Aorta (tissue), 5 donors: Measurements from ENCODE around the gene IQCB1. TPM values are rescaled to one million over a fixed set of nuclear protein-coding genes. Genes with fewer than 3 reads are reported as not detected.
"Not testable (repeated sequence)": the region's sequence is repeated elsewhere in the genome, so short reads cannot be mapped to it uniquely, and the experiment has no call there.

Experiments
- ATAC-seq: fragments of 200-7000 bp; cut with Tn5 transposase; one replicate; pipeline ENCODE4 v1.9.1; 2022; ENCODE audit warnings: moderate library complexity; ENCODE audit not compliant: low FRiP score
- DNase-seq, 2 donors: peaks; one replicate each; pipeline ENCODE4 v3.0.0-alpha.2; 2020
- H3K27ac ChIP-seq, 2 donors: one replicate each; pipeline ENCODE4 v1.5.1; 2013; ENCODE audit warnings: low read length in 2 of 2, mild to moderate bottlenecking in 2 of 2, moderate library complexity in 2 of 2, control low read depth in 1 of 2, inconsistent platforms in 1 of 2, low read depth in 1 of 2
- H3K27me3 ChIP-seq, 2 donors: one replicate each; pipeline ENCODE4 v1.6.1; 2013; ENCODE audit warnings: control low read depth in 1 of 2, low read length in 1 of 2, mild to moderate bottlenecking in 1 of 2, moderate library complexity in 1 of 2; ENCODE audit not compliant: insufficient read depth in 2 of 2, control insufficient read depth in 1 of 2
- H3K36me3 ChIP-seq, 2 donors: one replicate each; pipeline ENCODE4 v1.6.1; 2013; ENCODE audit warnings: control low read depth in 1 of 2, low read length in 1 of 2, mild to moderate bottlenecking in 1 of 2; ENCODE audit not compliant: insufficient read depth in 2 of 2, control insufficient read depth in 1 of 2
- H3K4me1 ChIP-seq, 2 donors: one replicate each; pipeline ENCODE4 v1.6.1; 2013; ENCODE audit warnings: low read length in 2 of 2, control low read depth in 1 of 2, mild to moderate bottlenecking in 1 of 2, moderate library complexity in 1 of 2; ENCODE audit not compliant: insufficient read depth in 2 of 2, control insufficient read depth in 1 of 2
- H3K4me3 ChIP-seq, 2 donors: one replicate each; pipeline ENCODE4 v1.5.1; 2013; ENCODE audit warnings: low read length in 2 of 2, control low read depth in 1 of 2, mild to moderate bottlenecking in 1 of 2
- H3K9me3 ChIP-seq: one replicate; pipeline ENCODE4 v1.6.1; 2013; ENCODE audit warnings: mild to moderate bottlenecking, low read length; ENCODE audit not compliant: control insufficient read depth
- WGBS, 2 donors: extraction: QIAGEN DNeasy Blood & Tissue Kit; methylation state at CpG; one replicate each; pipeline ENCODE4 v1.1.7; 2013; 5-methylcytosine and 5-hydroxymethylcytosine counted together
- intact Hi-C, 2 donors: fragments of 100-400 bp; cut with DNase I; formaldehyde crosslinking; loops; one replicate each; pipeline versions ENCODE4 v1.14.2 to v1.15.0; 2022
- polyA plus RNA-seq, 2 donors: library from polyadenylated mRNA; stranded (reverse); fragments of 200-250 nt; gene quantifications; one replicate each; pipeline ENCODE4 v1.2.3, GENCODE V29; 2013
- total RNA-seq, 2 donors: library from RNA; stranded (reverse); fragmentation: NEBNext Ultra II Directional; extraction: Animal tissue kit (Norgen Biotek cat#: 25700); gene quantifications; one replicate each; pipeline ENCODE4 v1.2.1, GENCODE V29; 2021
- donor health status: healthy with polysubstance abuse.
- donor health status: Bipolar disorder and iron deficiency.
- donor health status: DM: no; HTN: no; CAD: no.
- donor health status: DM: no; HTN: no; CAD: no.
- donor health status: DM: yes; HTN: yes; CAD: no.

IQCB1 gene
- total and polyA plus RNA-seq, 4 donors, result 10.9 to 20.4 (median 15.6) TPM

DNA sequence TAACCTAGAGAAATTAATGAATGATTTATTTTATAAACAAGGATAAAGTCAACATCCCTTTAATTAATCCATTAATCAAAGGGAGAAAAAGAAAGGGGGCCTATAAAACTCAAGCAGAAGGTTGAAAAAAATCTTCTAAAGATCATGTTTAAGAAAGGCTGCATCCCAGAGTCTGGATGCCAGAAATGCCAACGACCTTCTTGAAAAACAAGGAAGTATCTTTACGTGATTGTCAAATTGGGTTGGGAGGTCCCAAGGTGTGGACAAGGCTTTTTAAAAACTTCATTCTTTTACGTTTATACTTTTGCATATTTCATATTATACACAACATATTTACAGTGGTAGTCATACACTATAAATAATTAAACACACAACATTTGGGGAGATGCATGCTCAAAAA, 86.9 kb downstream of the IQCB1 start:
- WGBS, 2 donors, result 16 to 19% methylated on average over 3 of the region's 3 CpGs
- no peaks in the 10 kb centered on the region for H3K9me3 ChIP-seq
- ATAC-seq (no peak), DNase-seq (no peak)
- intact Hi-C loops, result no loop called here
- no peak overlapping the region for H3K27ac ChIP-seq
- no peaks in the 10 kb centered on the region for H3K27me3 ChIP-seq
- no peaks in the 10 kb centered on the region for H3K36me3 ChIP-seq
- peak overlapping the region; percentile 75 to 87 for H3K4me3 ChIP-seq
- H3K4me1 ChIP-seq, result peaks cover 0 to 6% of the 10 kb centered on the region in 2 donors

DNA sequence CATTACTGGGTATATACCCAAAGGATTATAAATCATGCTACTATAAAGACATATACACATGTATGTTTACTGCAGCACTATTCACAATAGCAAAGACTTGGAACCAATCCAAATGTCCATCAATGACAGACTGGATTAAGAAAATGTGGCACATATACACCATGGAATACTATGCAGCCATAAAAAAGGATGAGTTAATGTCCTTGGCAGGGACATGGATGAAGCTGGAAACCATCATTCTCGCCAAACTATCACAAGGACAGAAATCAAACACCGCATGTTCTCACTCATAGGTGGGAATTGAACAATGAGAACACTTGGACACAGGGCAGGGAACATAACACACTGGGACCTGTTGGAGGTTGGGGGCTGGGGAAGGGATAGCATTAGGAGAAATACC, 91.8 kb downstream of the IQCB1 start:
- intact Hi-C loops, H3K27me3 ChIP-seq, H3K9me3 ChIP-seq, H3K36me3 ChIP-seq, ATAC-seq, H3K27ac ChIP-seq, DNase-seq, H3K4me3 ChIP-seq, H3K4me1 ChIP-seq: not testable (repeated sequence)
- 96 to 98% methylated on average over 2 of the region's 2 CpGs for WGBS, 2 donors

DNA sequence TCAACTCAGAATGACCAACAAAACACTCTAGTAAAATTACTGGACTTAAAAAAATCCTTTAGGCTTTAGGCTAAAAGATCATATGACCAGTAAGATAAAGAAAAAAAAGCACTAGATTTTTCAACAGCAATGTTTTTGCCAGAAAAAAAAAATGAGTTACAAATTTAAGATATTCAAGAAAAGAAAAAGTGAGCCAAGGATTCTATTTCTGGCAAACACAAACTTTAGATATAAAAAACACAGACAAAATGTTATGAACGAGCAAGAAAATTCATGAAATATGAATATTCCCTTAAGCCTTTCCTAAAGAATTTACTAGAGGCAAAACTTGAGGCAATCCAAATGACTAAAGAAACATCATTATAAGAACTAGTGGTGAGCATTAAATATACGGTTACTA, 94.0 kb downstream of the IQCB1 start:
- Histone ChIP-seq H3K4me3 (no peak overlapping the region), H3K4me1 (peaks cover 3 to 5% of the 10 kb centered on the region in 2 donors), H3K27me3 (no peaks in the 10 kb centered on the region), H3K9me3 (no peaks in the 10 kb centered on the region), H3K36me3 (no peaks in the 10 kb centered on the region), H3K27ac (no peak overlapping the region)
- intact Hi-C loops, result no loop called here
- ATAC-seq (no peak), DNase-seq (no peak)
- WGBS, 2 donors, result 5 to 7% methylated on average over 2 of the region's 2 CpGs

DNA sequence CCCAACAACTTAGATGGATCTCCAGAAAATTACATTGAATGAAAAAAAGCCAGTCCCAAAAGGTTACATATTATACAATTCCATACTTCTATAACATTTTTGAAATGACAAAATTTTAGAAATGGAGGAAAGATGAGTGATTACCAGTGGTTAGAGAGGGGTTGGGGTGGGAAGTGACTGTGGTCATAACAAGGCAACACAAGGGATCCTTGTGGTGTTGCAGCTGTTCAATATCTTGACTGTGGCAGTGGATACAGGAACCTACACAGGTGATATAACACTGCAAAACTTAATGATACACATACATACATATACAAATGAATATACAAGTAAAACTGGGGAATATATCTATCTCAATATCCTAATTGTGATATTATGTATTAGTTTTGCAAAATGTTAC, 95.0 kb downstream of the IQCB1 start:
- DNase-seq, result no peak
- Histone ChIP-seq H3K9me3 (no peaks in the 10 kb centered on the region), H3K4me3 (no peak overlapping the region), H3K36me3 (no peaks in the 10 kb centered on the region), H3K27ac (no peak overlapping the region), H3K4me1 (peaks cover 3% of the 10 kb centered on the region in 2 donors), H3K27me3 (no peaks in the 10 kb centered on the region)
- intact Hi-C loops, result no loop called here
- no peak for ATAC-seq

DNA sequence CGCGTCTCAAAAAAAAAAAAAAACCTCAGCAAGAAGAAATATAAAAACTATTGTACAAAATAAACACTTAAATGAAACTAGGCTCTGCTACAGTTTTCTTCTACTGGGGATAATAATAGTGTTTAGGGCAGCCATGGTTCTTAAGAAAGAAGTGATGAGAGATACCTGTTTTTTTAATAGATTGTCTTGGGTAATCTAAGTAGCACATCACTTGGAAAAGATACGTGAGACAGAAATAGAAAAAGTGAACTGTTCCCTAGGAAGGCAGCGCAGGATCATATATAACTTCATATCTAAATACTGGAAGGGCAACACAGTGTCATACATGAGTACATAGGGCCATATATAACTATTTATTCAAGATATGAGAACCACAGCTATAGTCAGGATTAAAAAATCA, 97.2 kb downstream of the IQCB1 start:
- WGBS, 2 donors, result 81 to 85% methylated on average over 4 of the region's 4 CpGs
- Histone ChIP-seq H3K4me1 (peaks cover 1 to 3% of the 10 kb centered on the region in 2 donors), H3K36me3 (no peaks in the 10 kb centered on the region), H3K27ac (no peak overlapping the region), H3K4me3 (no peak overlapping the region), H3K27me3 (no peaks in the 10 kb centered on the region), H3K9me3 (no peaks in the 10 kb centered on the region)
- ATAC-seq, result no peak
- no peak for DNase-seq
- intact Hi-C loops, result no loop called here

DNA sequence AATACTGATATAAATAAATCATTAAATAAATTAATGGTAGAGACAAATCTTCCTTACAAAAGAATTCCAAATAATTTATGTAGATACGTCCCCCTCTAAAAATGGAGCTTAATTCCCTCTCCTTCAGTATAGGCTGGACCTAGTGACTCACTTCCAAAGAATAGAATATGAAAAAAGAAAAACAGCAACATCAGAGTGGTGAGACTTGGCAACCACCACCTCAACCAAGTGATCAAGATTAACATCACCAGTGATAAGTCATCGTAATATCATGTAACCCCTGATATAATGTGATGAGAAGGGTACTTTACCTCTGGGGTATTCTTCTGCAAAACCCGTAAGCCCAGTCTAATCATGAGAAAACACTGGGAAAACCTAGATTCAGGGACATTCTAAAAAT, 98.7 kb downstream of the IQCB1 start:
- Histone ChIP-seq H3K27me3 (no peaks in the 10 kb centered on the region), H3K9me3 (no peaks in the 10 kb centered on the region), H3K36me3 (no peaks in the 10 kb centered on the region), H3K27ac (no peak overlapping the region), H3K4me1 (peaks cover 1 to 3% of the 10 kb centered on the region in 2 donors), H3K4me3 (no peak overlapping the region)
- 77 to 90% methylated on average over 3 of the region's 3 CpGs for WGBS, 2 donors
- ATAC-seq (no peak), DNase-seq (no peak)
- intact Hi-C loops, result no loop called here

DNA sequence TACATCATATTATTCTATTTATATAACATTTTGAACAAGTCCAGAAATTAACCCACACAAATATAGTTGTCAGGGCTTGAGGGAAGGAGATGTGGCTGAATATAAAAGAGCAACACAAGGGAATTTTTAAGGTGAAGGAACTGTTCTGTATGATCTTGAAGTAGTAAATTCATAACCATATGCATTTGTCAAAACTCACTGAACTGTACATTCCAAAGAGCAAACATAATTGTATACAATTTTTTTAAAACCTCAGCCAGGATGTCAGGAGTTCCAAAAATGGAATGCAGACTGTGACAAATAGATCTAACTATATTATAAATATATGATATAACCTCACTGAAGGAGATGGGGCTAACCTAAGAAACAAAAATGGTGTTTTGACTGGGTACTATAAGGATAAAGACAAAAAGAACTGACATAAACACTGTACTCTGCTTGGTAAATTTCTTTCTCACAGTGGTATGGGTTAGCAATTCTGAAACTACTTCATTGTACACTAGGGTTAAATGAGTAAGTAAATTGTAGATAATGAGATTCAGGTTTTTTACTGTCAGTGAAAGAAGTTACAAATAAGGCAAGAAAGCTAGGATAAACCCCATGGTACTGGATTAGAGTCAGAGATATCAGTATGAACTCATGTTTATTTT, 99.7 kb downstream of the IQCB1 start:
- intact Hi-C loops, result no loop called here

DNA sequence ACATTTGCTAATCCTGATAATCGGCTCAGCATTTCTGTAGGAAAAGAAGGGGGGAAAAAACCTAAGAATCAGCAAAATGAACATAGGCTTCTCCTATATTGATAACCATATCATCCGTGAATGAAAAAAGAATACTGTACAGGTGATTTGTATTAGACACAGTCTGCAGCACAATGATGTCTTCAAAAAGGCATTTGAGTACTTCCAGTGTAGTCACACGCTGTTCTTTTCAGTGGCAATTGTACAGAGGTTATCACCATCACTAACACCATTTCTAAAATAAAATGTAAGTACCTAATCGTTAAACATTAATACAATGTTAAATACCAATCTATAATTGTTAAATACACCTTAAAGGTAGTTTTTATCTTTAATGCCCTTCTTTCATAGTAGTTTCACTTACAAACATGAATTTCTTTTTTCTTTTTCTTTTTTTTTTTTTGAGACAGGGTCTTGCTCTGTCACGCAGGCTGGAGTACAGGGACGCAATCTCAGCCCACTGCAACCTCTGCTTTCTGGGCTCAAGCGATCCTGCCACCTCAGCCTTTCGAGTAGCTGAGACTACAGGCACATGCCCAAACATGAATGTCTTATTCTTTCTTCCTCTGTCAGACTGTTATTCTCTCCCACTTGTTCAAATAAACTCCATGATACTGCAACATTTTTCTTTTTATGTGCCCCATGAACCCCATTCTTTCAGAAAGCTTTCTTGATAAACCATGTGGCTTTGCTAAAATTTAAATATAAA, 103.7 kb downstream of the IQCB1 start:
- 76 to 81% methylated on average over 8 of the region's 8 CpGs for WGBS, 2 donors
- ATAC-seq (no peak), DNase-seq (no peak)
- intact Hi-C loops, result no loop called here
- no peaks in the 10 kb centered on the region for H3K4me1 ChIP-seq
- no peak overlapping the region for H3K4me3 ChIP-seq
- no peaks in the 10 kb centered on the region for H3K36me3 ChIP-seq
- H3K9me3 ChIP-seq, result no peaks in the 10 kb centered on the region
- no peak overlapping the region for H3K27ac ChIP-seq
- H3K27me3 ChIP-seq, result no peaks in the 10 kb centered on the region

More for the DNA sequence above, 99.7 kb downstream of the IQCB1 start:
- Histone ChIP-seq H3K4me1 (peaks cover 1 to 3% of the 10 kb centered on the region in 2 donors), H3K27ac (no peak overlapping the region), H3K9me3 (no peaks in the 10 kb centered on the region), H3K27me3 (no peaks in the 10 kb centered on the region), H3K36me3 (no peaks in the 10 kb centered on the region), H3K4me3 (no peak overlapping the region)
- DNase-seq, result no peak
- ATAC-seq, result no peak

DNA sequence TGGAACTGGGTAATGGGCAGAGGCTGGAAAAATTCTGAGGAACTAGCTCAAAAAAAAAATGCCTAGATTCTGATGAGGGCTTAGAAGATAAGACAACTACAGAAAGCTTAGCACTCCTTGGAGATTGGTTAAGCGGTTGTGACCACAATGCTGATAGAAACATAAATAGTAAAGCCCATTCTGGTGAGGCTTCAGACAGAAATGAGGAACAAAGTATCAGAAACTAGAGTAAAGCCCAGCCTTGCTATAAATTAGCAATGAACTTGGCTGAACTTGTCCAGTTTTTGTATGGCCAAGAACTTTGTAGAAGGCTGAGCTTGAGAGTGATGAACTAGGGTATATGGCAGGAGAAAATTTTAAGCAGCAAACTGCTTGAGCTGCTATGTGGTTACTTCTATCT, 110.7 kb downstream of the IQCB1 start:
- no peak for ATAC-seq
- no peaks in the 10 kb centered on the region for H3K27me3 ChIP-seq
- intact Hi-C loops, result no loop called here
- H3K9me3 ChIP-seq, result no peaks in the 10 kb centered on the region
- H3K36me3 ChIP-seq, result peaks cover 3 to 10% of the 10 kb centered on the region in 2 donors
- 95% methylated on average over 1 of the region's 1 CpG for WGBS, 2 donors
- H3K4me3 ChIP-seq, result no peak overlapping the region
- no peak for DNase-seq
- H3K4me1 ChIP-seq, result no peaks in the 10 kb centered on the region
- no peak overlapping the region for H3K27ac ChIP-seq
